Stimulated activated CD8-positive, alpha-beta memory T cell treated with anti-CD3 and anti-CD28 coated beads, Interleukin-4, amount 100 ng/mL, for 1 hour (primary cell): Measurements from ENCODE around the gene MUCL3.
"Not testable (repeated sequence)": the region's sequence is repeated elsewhere in the genome, so short reads cannot be mapped to it uniquely, and the experiment has no call there.

Source experiments
- DNase-seq, 2 donors: peaks; one replicate each; pipeline ENCODE4 v3.0.0-alpha.2; 2020; ENCODE audit warnings: low read depth in 2 of 2, low spot score in 1 of 2

The MUCL3 gene

DNA sequence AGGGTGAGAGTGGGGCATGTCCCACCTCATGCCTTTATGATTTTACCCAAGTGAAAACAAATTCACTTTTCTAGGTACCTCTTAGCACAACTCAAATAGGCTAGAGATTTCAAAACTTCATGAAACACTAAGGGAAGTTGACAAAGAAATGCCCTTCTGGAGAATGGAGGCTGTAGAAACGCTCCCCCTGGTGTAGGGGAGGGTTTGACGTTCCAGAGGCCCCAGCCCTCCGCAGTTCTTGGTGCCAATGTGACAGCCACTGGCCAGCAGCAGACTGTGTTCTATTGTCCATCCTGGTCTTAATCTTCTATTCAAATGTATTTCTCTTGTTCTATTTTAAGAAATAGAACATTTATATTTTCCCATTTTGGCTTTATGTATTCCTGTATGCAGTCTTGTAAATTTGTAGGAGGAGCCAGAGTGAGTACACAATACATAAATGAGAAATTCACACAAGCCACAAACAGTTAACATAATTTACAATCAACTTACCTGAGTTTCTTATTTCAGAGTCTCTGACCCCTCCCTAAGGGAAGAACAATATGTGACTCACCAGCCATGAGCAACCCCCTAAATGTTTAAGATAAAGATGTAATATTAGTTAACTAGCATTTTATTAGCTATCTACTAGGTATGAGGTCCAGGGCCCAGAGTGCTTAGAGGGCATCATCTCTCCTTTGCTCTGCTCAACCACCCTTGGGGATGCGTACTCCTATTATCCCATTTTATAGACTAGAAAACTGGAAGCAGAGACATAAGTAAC, 33.9 kb downstream of the MUCL3 start:
- DNase-seq: no peak

DNA sequence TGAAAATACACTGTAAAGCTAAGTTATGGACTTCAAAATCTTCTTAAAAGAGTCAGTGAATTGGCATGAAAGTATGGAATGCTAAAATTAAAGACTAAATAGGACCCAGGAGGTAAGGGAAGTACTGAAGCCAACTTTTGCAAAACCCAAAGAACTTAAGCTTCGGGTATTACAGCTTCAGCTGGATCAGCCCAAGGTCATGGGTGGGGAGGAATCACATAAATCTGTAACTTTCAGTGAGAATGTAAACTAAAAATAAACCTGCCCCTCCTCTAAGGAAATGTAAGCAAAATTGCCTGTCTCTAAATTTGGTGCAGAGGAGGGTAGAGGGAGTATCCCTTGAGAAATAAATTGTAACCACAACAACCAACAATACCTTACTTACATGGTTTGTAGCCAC, 38.4 kb downstream of the MUCL3 start:
- no peak for DNase-seq

DNA sequence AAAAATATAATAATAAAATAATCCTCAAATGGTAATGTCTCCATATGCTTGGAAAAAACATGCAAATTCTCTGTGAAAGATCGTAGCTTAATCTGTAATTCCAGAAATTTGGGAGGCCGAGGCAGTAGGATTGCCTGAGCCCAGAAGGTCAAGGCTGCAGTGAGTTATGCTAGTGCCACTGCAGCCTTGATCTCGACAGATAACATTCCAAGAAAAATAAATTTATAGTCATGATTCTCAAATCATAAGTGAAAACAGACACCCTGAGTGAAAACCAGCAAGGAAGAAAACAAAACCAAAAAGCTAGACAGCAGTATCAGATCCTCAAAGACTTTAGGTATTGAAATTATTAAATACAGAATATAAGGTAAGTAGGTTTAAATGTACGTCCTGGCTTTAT, 38.9 kb downstream of the MUCL3 start:
- DNase-seq: no peak

DNA sequence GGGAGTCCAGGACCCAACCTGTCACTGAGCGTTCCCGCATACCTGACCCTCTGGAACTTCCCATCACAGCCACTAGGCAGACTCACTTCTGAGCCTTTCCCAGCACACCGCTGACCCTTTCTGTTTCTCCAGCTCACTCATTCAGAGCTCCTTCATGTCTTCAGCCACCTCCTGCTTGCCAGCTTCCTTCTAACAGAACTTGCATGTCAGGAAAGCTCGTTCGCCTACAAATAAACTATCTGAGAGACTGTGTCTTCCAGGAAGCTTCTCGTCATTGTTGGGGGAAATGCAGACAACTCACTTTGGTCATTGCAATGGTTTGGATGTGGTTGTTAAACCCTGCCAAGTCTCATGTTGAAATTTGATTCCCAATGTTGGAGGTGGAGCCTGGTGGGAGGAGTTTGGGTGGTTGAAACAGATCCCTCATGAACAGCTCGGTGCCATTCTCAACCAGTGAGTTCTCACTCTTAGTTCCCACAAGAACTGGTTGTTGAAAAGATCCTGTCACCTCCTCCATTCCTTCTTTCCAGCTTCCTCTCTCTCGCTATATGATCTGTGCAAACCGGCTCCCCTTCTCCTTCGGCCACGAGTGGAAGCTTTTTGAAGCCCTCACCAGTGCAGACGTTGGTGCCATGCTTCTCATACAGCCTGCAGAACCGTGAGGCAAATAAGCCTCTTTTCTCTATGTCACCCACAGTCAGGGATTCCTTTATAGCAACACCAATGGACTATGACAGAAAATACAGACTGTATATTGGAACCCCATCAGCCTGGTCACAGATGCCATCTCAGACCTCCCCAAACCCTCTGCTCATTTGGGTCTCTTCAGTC, 41.4 kb downstream of the MUCL3 start:
- no peak for DNase-seq

DNA sequence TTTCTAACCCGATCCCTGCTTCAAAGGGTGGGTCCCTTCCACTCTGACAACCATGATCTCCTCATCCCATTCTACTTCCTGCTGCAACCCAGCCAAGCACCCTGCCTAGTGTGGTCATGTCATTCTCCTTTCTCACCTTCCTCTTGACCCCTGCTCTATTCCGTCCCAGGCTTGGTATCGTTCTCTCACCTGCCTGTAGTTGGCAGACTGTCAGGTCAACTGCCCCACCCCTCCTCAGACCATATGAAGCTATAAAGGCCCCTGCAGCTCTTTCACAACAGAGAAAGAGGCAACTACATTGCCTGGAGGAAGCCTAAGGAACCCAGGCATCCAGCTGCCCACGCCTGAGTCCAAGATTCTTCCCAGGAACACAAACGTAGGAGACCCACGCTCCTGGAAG, 42.7 kb downstream of the MUCL3 start, which contains the start of gene MUC21:
Gene MUC21, plus strand, starts transcription at position 280 of the 400 bp plus-strand sequence. CDS start 241 bp downstream, outside the sequence.
- no peak for DNase-seq

DNA sequence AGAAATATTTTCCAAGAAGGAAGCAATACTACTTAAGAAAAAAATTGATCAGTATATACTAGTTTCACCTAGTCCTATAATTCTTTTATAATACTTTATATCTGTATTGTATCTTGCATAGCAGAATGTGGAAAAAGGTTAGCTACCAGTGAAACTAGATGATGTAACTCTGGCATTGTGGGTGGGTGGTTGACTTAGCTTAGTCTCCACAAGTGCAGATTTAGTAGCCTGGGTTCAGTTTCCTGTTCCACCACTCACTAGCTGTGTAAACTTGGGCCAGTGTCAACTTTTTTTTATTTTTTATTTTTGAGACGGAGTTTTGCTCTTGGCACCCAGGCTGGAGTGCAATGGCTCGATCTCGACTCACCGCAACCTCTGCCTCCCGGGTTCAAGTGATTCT, 44.7 kb downstream of the MUCL3 start:
- DNase-seq: no peak

DNA sequence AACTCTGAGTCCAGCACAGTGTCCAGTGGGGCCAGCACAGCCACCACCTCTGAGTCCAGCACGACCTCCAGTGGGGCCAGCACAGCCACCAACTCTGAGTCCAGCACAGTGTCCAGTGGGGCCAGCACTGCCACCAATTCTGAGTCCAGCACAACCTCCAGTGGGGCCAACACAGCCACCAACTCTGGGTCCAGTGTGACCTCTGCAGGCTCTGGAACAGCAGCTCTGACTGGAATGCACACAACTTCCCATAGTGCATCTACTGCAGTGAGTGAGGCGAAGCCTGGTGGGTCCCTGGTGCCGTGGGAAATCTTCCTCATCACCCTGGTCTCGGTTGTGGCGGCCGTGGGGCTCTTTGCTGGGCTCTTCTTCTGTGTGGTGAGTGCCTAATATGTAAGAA, 46.5 kb downstream of the MUCL3 start:
- no peak for DNase-seq

DNA sequence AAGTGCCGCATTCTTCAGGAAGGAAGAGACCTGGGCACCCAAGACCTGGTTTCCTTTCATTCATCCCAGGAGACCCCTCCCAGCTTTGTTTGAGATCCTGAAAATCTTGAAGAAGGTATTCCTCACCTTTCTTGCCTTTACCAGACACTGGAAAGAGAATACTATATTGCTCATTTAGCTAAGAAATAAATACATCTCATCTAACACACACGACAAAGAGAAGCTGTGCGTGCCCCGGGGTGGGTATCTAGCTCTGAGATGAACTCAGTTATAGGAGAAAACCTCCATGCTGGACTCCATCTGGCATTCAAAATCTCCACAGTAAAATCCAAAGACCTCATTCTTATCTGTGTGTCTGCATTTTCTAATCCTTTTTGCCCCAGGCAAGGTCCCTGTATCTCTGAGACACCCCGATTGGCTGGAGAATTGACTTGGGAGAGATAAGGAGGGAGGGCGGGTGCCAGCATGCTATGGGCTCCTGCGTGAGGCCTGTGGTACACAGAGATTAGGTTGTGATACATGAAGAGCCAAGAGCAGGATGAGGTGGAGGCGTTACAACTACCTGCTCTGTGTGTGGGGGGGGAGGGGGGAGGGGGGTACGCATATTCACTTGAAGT, 47.5 kb downstream of the MUCL3 start:
- DNase-seq: no peak

DNA sequence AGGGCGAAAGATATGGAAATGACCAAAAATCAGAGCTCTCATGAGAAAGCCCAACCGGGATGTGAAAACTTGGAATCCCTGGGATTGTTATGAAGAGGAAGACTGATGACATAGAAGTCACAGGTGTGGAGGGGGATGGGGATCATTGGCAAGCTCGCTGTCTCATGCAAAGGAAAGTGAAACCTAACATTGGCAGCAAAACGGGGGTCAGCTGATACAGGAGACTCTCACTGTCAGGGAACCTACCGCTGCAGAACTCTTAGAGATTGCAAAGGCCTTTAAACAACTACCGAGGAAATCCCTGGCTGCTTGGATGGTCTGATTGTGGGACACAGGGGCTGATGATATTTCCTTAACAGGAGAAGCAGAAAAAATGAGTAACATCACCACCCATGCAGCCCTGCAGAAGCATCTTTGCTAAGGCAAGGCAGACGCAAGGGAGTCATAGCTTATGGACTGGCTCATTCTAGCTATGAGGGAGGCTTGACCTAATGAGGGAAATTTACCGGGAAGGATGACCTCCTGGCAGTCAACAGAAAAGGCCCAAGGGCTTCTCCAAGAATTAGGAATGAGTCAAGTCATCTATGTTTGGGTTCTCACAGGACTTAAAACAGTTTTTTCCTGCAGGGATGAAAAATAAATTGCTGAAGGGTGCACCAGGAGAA, 49.8 kb downstream of the MUCL3 start:
- no peak for DNase-seq

DNA sequence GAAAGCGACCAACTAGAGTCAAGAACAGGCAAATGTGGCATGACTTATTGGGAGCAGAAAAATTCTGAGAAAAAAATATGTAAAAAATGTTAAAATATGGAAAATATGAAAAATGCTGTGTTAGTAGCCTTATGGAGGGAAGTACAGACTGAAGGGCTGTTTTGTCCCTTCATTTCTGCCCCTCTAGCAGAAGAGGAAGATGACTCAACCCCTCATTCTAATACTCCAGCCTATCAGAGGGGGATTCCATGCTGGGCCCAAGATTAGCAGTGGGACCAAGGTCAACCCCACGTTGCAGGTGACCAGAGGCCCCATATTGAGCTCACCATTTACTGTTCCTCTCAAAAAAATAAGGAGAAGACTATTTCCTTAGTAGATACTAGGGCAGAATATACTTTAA, 51.1 kb downstream of the MUCL3 start:
- DNase-seq: no peak

DNA sequence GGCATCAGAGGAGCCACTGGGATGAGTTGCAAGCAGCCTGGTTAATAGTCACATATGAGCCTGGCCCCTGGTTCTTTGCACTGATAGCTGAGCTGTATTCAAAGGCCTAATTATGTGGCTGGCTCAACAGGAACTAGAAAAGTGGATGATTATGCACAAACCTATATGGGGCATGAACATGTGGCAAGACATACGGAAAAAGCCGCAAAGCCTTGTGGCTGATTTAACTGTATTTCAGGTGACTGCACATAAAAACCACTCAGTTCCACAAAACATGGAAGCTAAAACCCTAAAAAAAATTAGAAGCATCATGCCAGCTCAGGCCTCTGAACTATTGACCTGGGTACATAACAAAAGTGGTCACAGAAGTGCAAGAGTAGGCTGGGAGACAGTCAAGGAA, 56.5 kb downstream of the MUCL3 start:
- DNase-seq: no peak

DNA sequence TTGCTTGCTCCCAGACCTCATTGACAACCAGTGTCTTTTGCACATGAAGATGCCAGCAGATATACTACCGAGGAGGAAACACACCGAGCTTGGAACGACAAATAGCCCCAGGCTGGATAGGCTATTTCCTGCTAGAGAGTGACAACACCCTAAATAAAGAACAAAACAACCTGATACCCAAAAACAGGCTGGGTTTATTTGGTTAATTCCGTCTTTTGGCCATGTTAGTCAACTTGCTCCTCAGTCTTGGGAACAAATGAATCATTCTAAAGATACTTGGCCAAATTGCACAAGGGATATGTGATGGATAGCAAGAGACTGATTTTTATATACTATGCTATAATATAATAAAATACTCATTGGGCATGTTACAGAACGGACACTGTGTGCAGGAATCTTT, 58.0 kb downstream of the MUCL3 start:
- DNase-seq: no peak

DNA sequence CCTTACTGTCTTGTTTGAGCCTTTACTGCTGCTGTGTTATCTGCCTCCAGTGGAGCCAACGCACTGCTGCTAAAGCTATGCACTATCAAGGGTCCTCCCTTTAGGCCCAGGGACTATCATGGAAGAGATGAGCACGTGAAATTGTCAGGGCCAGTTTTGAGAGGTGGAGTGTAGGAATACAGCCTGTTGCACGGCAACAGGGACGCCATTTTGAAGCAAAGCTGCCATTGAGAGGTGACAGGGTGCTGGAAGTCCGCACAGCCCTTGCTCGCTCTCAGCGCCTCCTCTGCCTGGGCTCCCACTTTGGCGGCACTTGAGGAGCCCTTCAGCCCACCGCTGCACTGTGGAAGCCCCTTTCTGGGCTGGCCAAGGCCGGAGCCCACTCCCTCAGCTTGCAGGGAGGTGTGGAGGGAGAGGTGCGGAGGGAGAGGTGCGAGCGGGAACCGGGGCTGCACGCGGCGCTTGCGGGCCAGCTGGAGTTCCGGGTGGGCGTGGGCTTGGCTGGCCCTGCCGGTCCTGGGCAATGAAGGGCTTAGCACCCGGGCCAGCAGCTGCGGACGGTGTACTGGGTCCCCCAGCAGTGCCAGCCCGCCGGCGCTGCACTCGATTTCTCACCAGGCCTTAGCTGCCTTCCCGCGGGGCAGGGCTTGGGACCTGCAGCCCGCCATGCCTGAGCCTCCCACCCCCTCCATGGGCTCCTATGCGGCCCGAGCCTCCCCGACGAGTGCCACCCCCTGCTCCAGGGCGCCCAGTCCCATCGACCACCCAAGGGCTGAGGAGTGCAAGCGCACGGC, 59.5 kb downstream of the MUCL3 start:
- DNase-seq: not testable (repeated sequence)

DNA sequence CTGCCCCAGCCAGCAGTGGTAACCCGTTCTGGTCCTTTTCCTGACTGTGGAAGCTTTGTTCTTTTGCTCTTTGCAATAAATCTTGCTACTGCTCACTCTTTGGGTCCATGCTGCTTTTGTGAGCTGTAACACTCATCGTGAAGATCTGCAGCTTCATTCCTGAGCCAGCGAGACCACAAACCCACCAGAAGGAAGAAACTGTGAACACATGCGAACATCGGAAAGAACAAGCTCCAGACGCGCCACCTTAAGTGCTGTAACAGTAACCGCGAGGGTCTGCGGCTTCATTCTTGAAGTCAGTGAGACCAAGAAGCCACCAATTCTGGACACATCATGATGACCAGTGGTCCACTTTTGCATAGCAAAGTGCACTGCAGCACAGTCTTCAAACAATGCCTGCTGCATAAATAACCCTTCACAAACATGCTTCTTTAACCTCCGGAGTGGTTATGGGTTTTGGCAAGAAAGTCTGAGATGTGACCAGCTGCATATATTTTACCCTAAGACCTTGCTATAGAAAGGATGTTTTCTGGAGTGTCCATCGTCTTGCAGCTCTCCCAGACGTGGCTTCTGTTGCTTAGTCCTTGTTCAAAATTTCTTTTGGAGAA, 60.6 kb downstream of the MUCL3 start:
- no peak for DNase-seq

DNA sequence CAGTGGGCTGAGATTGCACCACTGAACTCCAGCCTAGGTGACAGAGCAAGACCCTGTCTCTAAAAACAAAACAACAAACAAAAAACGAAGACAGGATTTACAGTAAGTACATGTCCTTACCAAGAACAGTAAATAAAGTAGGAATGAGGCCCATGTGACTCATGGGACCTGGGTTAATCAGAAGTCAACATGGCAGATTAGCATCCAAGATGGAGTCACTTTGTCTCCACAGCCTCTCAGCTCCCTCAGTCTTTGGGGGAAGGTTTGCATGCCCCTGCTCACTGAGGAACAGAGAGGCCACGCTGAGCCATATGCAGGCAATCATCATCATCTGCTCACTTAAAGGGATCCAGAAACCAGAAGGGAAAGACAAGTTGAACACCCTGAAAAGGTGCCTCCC, 61.7 kb downstream of the MUCL3 start:
- DNase-seq: no peak
